GM12892 (cell line): ENCODE data around the gene GALNT7.
"Not testable (repeated sequence)": the region's sequence is repeated elsewhere in the genome, so short reads cannot be mapped to it uniquely, and the experiment has no call there.

Experiments
- DNase-seq: peaks from one replicate; pipeline ENCODE4 v3.0.0; 2011; ENCODE audit not compliant: insufficient read length
- FAIRE-seq: peaks from 2 replicates; lab custom pipeline; 2011; peaks lifted over from hg19 to GRCh38; lab: Jason Lieb, UNC
- POLR2A ChIP-seq: IDR thresholded peaks from 2 replicates; pipeline ENCODE4 v1.6.1; 2011; ENCODE audit warnings: low read depth, low read length, control low read depth
- POLR2AphosphoS5 ChIP-seq: IDR thresholded peaks from 2 replicates; pipeline ENCODE4 v1.6.1; 2011; ENCODE audit warnings: low read depth, low read length, control low read depth
- TAF1 ChIP-seq: IDR thresholded peaks from 2 replicates; pipeline ENCODE4 v1.6.1; 2011; ENCODE audit warnings: low read depth, mild to moderate bottlenecking, control low read depth, low read length, borderline replicate concordance

The GALNT7 gene

DNA sequence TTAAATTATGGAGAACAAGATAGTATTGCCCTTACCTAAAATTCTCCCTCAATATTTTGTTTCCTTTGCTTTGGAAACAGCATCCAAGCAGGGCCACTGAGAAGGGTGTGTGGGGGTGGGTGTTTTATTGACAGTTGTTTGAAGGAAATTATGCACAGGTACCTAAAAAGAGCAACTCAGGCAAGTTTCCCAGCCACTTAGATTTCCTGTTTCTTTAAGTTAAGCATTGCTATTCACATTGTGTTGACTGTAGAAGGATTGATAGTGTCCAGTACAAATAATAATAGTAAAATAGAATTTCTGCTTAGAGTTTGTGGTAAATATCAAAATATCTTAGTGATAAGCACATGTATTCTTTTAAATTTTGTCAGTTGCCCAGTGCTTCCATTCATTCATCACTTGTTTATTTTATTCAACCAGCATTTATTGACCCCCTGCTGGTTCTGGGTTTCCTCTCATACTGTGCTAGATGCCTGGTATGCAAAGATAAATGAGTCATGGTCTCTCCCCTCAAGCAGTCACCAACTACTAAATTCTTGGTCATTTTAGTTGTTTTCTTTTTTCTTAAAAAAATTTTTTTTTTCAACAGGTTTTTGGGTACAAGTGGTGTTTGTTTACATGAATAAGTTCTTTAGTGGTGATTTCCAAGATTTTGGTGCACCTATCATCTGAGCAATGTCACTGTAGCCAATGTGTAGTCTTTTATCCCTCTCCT is 50.0 kb downstream of the GALNT7 start:
- FAIRE-seq = no peak
- DNase-seq = no peak
- TF ChIP-seq POLR2A (no peak), POLR2AphosphoS5 (no peak), TAF1 (no peak)

DNA sequence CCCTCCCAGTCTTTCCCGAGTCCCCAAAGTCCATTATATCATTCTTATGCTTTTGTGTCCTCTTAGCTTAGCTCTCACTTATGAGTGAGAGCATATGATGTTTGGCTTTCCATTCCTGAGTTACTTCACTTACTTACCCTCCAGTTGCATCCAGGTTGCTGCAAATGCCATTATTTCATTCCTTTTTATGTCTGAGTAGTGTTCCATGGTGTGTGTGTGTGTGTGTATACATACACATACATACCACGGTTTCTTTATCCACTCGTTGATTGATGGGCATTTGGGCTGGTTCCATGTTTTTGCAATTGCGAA is 50.5 kb downstream of the GALNT7 start:
- not testable (repeated sequence) for DNase-seq, FAIRE-seq

DNA sequence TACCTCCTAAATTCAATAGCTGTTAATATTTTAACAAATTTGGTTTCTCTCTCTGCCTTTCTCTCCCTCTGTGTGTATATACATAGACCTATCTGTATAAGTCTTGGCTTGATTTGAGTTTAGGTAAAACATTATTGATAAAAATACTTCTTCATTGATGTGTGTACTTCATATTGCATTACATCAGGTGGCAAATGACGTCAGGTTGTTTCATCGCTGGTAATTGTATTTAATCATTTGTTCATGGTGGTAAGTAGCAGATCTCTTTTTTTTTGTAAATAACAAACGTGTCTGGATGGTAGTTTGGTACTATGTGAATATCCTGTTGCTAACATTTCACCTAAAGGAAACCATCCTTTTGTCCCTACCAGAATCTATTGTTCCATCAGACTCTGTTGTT is 55.1 kb downstream of the GALNT7 start:
- no peak for FAIRE-seq
- DNase-seq = no peak
- TF ChIP-seq POLR2AphosphoS5 (no peak), TAF1 (no peak), POLR2A (no peak)

DNA sequence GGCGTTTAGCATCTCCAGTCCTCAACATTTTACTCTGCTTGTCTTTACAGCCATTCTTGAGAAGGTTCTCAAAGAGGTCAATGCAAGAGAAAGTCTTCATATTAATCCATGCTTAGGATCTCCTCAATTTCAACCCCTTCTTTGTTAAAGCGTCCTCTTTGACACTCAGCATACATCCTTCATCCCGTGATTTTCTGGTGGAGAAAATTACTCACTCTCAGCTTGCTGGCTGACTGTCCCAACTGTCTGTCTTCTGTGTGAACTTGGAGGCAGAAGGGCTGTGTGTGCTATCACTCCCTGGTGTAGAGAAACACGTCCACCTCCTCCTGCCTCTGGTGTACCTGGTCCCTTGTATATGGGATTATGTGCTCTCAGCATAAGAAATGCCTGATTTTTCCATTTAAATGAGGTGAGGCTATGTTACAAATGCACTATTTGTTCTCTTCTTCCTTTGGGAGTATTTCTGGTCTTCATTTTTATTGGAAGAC is 57.8 kb downstream of the GALNT7 start:
- no peak for TF ChIP-seq POLR2A
- TF ChIP-seq POLR2AphosphoS5 = no peak
- no peak for TF ChIP-seq TAF1
- DNase-seq = no peak
- FAIRE-seq = no peak

DNA sequence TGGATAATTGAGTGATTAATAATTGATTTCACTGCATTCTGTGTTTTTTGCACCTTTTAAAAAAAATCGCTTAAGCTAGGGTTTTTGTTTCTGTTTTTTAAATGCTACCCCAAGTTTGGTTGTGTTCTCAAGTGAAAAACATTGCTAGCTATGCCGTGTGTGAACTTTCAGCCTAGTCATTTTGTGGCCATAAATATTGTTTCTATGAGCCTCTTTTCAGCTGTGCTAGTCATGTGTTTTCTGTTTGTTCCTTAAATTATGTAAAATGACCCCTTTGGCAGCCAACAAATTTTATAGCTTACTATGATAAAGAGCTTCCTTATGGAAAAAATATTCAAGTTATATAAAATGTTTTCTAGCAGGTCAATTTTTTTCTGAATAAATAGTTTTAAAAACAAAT is 59.1 kb downstream of the GALNT7 start:
- no peak for DNase-seq
- TF ChIP-seq POLR2AphosphoS5 = no peak
- no peak for FAIRE-seq

DNA sequence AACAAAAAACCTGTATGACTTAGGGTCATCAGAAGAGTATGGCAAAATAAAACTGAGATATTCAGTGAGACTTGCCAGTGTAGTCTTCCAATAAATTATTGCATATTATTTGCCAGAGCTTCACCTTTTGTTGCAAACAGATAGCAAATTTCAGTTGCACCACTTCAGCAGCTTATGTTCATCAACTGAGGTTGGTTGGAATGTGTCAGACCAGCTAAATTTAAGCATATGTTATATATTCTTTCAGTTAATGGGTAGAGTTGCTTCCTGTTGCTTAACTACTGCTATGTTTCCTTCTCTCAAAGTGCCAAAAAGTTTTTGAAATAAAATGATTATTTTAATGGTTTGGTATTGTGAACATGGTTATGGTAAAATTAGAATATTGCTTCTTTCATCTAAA is 61.5 kb downstream of the GALNT7 start:
- FAIRE-seq = no peak

DNA sequence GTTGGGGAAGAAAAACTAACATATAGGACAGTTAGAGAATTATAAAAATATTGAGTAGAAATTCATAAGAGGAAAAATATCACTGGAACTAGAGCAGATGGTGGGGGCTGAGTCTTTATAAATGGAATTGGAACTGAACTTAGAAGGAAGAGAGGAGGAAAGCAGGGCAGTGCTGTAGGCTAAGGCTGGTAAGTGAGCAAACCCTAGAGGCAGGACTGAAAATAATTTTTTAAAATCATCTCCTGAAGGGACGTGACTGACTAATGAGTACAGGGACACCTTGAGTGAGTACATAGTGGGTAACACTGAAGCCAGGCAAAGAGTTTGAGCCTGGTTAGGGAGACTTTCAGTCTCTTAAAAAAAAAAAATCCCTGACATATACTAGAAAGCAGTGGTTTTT is 63.3 kb downstream of the GALNT7 start:
- FAIRE-seq = no peak
- no peak for DNase-seq
- no peak for TF ChIP-seq POLR2A
- TF ChIP-seq TAF1 = no peak
- no peak for TF ChIP-seq POLR2AphosphoS5

More for the DNA sequence above, 61.5 kb downstream of the GALNT7 start:
- TF ChIP-seq TAF1 (no peak), POLR2AphosphoS5 (no peak), POLR2A (no peak)
- no peak for DNase-seq

DNA sequence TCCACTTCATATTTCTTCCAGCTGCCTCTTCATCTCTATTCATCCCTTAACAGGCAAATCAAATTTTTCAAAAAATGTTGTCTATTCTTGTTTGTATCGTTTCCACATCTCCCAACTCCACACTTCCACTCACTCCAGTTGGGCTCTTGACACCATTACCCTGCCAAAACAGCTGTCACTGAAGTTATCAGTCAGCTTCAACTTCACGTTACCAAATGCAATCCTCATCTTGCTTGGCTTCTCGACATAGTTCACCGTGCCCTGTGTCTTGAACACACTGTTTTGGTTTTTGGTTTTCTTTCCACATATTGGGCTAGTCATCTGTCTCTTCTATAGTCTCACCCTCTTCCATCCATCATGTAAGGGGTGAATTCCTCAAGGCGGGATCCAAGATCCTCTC is 65.2 kb downstream of the GALNT7 start:
- no peak for TF ChIP-seq POLR2A
- no peak for TF ChIP-seq POLR2AphosphoS5
- no peak for TF ChIP-seq TAF1
- FAIRE-seq (no peak), DNase-seq (no peak)

DNA sequence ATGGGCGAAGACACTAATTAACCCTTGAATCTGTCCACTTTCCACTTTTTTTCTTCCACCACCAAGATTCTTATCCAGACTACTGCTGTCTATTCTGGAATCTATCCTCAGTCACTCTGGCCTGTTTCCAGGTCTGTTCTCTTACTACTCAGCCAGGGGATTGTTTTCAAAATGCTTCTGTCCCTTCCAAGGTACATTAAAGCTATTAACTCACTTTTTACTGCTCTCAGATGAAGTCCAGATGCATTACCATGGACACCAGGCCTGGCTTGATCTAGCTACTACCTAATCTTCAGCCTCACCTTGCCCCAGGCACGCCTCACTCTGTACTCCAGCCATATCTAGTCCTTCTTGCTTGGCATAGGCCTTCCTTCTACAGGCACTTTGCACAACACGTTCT is 66.4 kb downstream of the GALNT7 start:
- no peak for TF ChIP-seq POLR2AphosphoS5
- TF ChIP-seq POLR2A = no peak
- TF ChIP-seq TAF1 = no peak

DNA sequence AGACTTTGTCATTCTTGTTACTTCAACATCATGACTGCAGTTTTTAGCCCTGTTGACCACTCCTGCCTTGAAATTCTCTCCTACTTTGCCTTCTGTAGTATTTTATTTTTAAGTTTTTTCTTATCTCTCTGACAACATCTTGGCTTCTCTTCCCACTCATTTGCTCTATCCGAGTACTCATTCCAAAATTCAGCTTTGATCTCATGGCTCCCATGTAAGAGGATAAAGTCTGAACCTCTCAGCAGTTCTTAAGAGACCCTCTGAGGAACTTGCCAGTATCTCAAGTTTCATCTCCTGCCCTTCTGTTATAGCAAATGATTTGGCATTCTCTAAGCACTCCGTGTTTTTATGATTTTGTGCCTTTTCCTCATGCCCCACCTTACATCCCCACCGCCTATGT is 67.7 kb downstream of the GALNT7 start:
- FAIRE-seq (no peak), DNase-seq (no peak)
- no peak for TF ChIP-seq POLR2AphosphoS5
- no peak for TF ChIP-seq TAF1
- TF ChIP-seq POLR2A = no peak

More for the DNA sequence above, 66.4 kb downstream of the GALNT7 start:
- no peak for FAIRE-seq
- DNase-seq = no peak

DNA sequence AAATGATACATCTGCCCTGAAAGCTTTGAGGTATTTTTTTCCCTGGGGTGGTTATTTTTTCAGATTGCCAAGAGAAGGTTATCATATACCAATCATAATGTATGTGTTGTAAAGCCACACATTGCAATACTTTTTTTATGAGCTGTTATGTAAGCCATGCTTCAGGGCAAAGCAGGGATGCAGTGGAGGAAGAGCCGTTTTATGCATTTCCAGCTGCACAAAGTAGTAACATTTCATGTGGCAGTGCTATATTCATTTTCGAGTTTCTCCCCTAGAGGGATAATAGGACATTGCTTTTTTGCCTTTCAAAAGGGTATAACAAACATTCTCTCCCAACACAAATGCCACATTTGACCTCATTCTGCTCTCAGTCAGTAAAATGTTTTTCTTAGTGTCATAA is 68.5 kb downstream of the GALNT7 start:
- FAIRE-seq (peak; percentile 67), DNase-seq (no peak)
- TF ChIP-seq POLR2AphosphoS5 = no peak
- no peak for TF ChIP-seq POLR2A
- TF ChIP-seq TAF1 = no peak

DNA sequence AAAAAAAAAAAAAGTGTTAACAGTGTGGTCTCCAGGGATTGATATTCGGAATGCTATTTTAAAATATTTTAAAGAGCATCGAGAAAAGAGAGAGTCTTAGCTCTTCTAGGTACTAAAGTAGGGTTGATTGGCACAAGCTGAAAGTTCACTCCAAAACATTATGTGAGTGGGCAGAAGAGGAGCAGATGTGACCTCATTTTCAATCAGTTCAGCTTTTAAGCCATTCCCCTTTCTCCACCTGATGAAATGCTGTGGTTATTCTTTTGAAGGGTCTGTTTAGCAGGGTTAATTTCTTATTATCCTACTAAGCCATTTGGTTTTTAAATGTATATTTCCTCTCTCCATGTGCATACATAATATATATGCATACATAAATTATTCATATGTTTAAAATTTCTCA is 69.2 kb downstream of the GALNT7 start:
- no peak for DNase-seq
- no peak for FAIRE-seq
- no peak for TF ChIP-seq POLR2AphosphoS5
- TF ChIP-seq TAF1 = no peak
- TF ChIP-seq POLR2A = no peak
